ENCODE measurements around the gene SLC39A11.
"Not testable (repeated sequence)": the region's sequence is repeated elsewhere in the genome, so short reads cannot be mapped to it uniquely, and the experiment has no call there.

The SLC39A11 gene

GRCh38 chr17:72778169-72779151 is 314.0 kb downstream of the SLC39A11 start:
- no peak for DNase-seq

- DNase-seq: no peak
Measured at GRCh38 chr17:72775919-72776318, 316.6 kb downstream of the SLC39A11 start.

- no peak for DNase-seq
Measured at GRCh38 chr17:72775237-72775636, 317.3 kb downstream of the SLC39A11 start.

- DNase-seq: no peak
Measured at GRCh38 chr17:72774236-72774635, 318.3 kb downstream of the SLC39A11 start.

- DNase-seq: not testable (repeated sequence)
Measured at GRCh38 chr17:72773225-72773624, 319.3 kb downstream of the SLC39A11 start.

- DNase-seq: no peak
Measured at GRCh38 chr17:72772331-72772821, 320.1 kb downstream of the SLC39A11 start.

GRCh38 chr17:72771734-72772133 is 320.8 kb downstream of the SLC39A11 start:
- DNase-seq: no peak

- DNase-seq: no peak
Measured at GRCh38 chr17:72766761-72767356, 325.6 kb downstream of the SLC39A11 start.

GRCh38 chr17:72765368-72766153 is 326.9 kb downstream of the SLC39A11 start:
- no peak for DNase-seq

GRCh38 chr17:72764632-72765041 is 327.9 kb downstream of the SLC39A11 start:
- DNase-seq: no peak

- DNase-seq: no peak
Measured at GRCh38 chr17:72763981-72764380, 328.5 kb downstream of the SLC39A11 start.

GRCh38 chr17:72761893-72762575 is 330.5 kb downstream of the SLC39A11 start:
- not testable (repeated sequence) for DNase-seq

- DNase-seq: no peak
Measured at GRCh38 chr17:72761431-72761830, 331.1 kb downstream of the SLC39A11 start.

- no peak for DNase-seq
Measured at GRCh38 chr17:72760368-72760767, 332.1 kb downstream of the SLC39A11 start.

GRCh38 chr17:72759301-72759700 is 333.2 kb downstream of the SLC39A11 start:
- no peak for DNase-seq

GRCh38 chr17:72756256-72756655 is 336.2 kb downstream of the SLC39A11 start:
- no peak for DNase-seq

- no peak for DNase-seq
Measured at GRCh38 chr17:72754513-72754912, 338.0 kb downstream of the SLC39A11 start.

GRCh38 chr17:72751746-72752145 is 340.7 kb downstream of the SLC39A11 start:
- DNase-seq: no peak

- no peak for DNase-seq
Measured at GRCh38 chr17:72749119-72749572, 343.3 kb downstream of the SLC39A11 start.

GRCh38 chr17:72747501-72747900 is 345.0 kb downstream of the SLC39A11 start:
- DNase-seq: no peak

- DNase-seq: no peak
Measured at GRCh38 chr17:72745241-72745640, 347.2 kb downstream of the SLC39A11 start.

GRCh38 chr17:72743037-72743467 is 349.4 kb downstream of the SLC39A11 start:
- DNase-seq: no peak
